Immature natural killer cell (primary cell): ENCODE data around the gene PEX14. TPM values are rescaled to one million over a fixed set of nuclear protein-coding genes. Genes with fewer than 3 reads are reported as not detected.
A peak's percentile ranks its signal among the peaks of the same experiment; 100 is the strongest.

Experiments
- DNase-seq, 3 donors: peaks; one replicate each; pipeline ENCODE4 v3.0.0; 2022; ENCODE audit warnings: mixed read lengths in 1 of 3
- H3K27ac Mint-ChIP-seq, 6 donors: one replicate each; pipeline ENCODE4 v1.8.0; 2020; ENCODE audit warnings: mixed read lengths in 6 of 6, mild to moderate bottlenecking in 5 of 6, inconsistent platforms in 4 of 6, moderate library complexity in 3 of 6
- H3K27me3 Mint-ChIP-seq, 3 donors: one replicate each; pipeline ENCODE4 v1.8.0; 2020 to 2021; ENCODE audit warnings: low read depth in 3 of 3, mild to moderate bottlenecking in 3 of 3, mixed read lengths in 3 of 3, moderate library complexity in 3 of 3, inconsistent platforms in 1 of 3
- H3K36me3 Mint-ChIP-seq, 3 donors: one replicate each; pipeline ENCODE4 v1.8.0; 2020; ENCODE audit warnings: mixed read lengths in 3 of 3, inconsistent platforms in 2 of 3, mild to moderate bottlenecking in 2 of 3
- H3K4me1 Mint-ChIP-seq, 2 donors: one replicate each; pipeline ENCODE4 v1.8.0; 2020; ENCODE audit warnings: inconsistent platforms in 2 of 2, mild to moderate bottlenecking in 2 of 2, mixed read lengths in 2 of 2, moderate library complexity in 1 of 2
- H3K4me3 Mint-ChIP-seq, 5 donors: one replicate each; pipeline ENCODE4 v1.8.0; 2020; ENCODE audit warnings: mild to moderate bottlenecking in 5 of 5, mixed read lengths in 5 of 5, inconsistent platforms in 3 of 5, moderate library complexity in 3 of 5
- H3K9me3 Mint-ChIP-seq, 6 donors: one replicate each; pipeline ENCODE4 v1.8.0; 2020; ENCODE audit warnings: mild to moderate bottlenecking in 6 of 6, mixed read lengths in 6 of 6, inconsistent platforms in 4 of 6, moderate library complexity in 3 of 6
- polyA plus RNA-seq, 3 donors: library from polyadenylated mRNA; unstranded; fragments of 300-500 nt; fragmentation: Illumina TruSeq; gene quantifications; one replicate each; pipeline ENCODE4 v1.2.3, GENCODE V29; 2021

PEX14 gene
- polyA plus RNA-seq, 3 donors from 2014 or later, result 2.0 to 7.5 (median 4.1) TPM

GRCh38 chr1:10623686-10624145 is 149.0 kb downstream of the PEX14 start:
- no peak overlapping the region for H3K4me3 Mint-ChIP-seq
- H3K9me3 Mint-ChIP-seq, result no peaks in the 10 kb centered on the region
- no peak for DNase-seq
- peak overlapping the region in 1 of 6 donors; percentile 55 for H3K27ac Mint-ChIP-seq
- no peaks in the 10 kb centered on the region for H3K27me3 Mint-ChIP-seq
- H3K4me1 Mint-ChIP-seq, result no peaks in the 10 kb centered on the region
- H3K36me3 Mint-ChIP-seq, result peaks cover 6 to 11% (median 8%) of the 10 kb centered on the region in 3 donors

GRCh38 chr1:10624256-10625050 is 149.7 kb downstream of the PEX14 start:
- Mint-ChIP-seq H3K27me3 (peaks cover 0 to 2% (median 0%) of the 10 kb centered on the region in 3 donors), H3K4me3 (no peak overlapping the region), H3K9me3 (no peaks in the 10 kb centered on the region), H3K36me3 (peaks cover 6 to 11% (median 8%) of the 10 kb centered on the region in 3 donors), H3K27ac (no peak overlapping the region), H3K4me1 (no peaks in the 10 kb centered on the region)
- no peak for DNase-seq

GRCh38 chr1:10625076-10625475 is 150.3 kb downstream of the PEX14 start:
- H3K36me3 Mint-ChIP-seq, result peaks cover 6 to 11% (median 8%) of the 10 kb centered on the region in 3 donors
- H3K4me3 Mint-ChIP-seq, result no peak overlapping the region
- H3K9me3 Mint-ChIP-seq, result no peaks in the 10 kb centered on the region
- H3K27ac Mint-ChIP-seq, result no peak overlapping the region
- DNase-seq, result no peak
- no peaks in the 10 kb centered on the region for H3K4me1 Mint-ChIP-seq
- H3K27me3 Mint-ChIP-seq, result peaks cover 0 to 2% (median 0%) of the 10 kb centered on the region in 3 donors

- no peaks in the 10 kb centered on the region for H3K9me3 Mint-ChIP-seq
- H3K36me3 Mint-ChIP-seq, result peaks cover 6 to 11% (median 8%) of the 10 kb centered on the region in 3 donors
Measured at GRCh38 chr1:10625554-10625953, 150.8 kb downstream of the PEX14 start.

GRCh38 chr1:10626131-10626731 is 151.5 kb downstream of the PEX14 start:
- H3K36me3 Mint-ChIP-seq, result peaks cover 6 to 11% (median 8%) of the 10 kb centered on the region in 3 donors
- no peaks in the 10 kb centered on the region for H3K9me3 Mint-ChIP-seq
- peaks cover 0 to 2% (median 0%) of the 10 kb centered on the region in 3 donors for H3K27me3 Mint-ChIP-seq
- no peak overlapping the region for H3K27ac Mint-ChIP-seq
- H3K4me3 Mint-ChIP-seq, result no peak overlapping the region
- no peak for DNase-seq
- H3K4me1 Mint-ChIP-seq, result no peaks in the 10 kb centered on the region

More at GRCh38 chr1:10625554-10625953, 150.8 kb downstream of the PEX14 start:
- peaks cover 0 to 2% (median 0%) of the 10 kb centered on the region in 3 donors for H3K27me3 Mint-ChIP-seq
- DNase-seq, result no peak
- no peaks in the 10 kb centered on the region for H3K4me1 Mint-ChIP-seq
- no peak overlapping the region for H3K27ac Mint-ChIP-seq
- H3K4me3 Mint-ChIP-seq, result no peak overlapping the region

- H3K4me1 Mint-ChIP-seq, result no peaks in the 10 kb centered on the region
- H3K27ac Mint-ChIP-seq, result no peak overlapping the region
- H3K9me3 Mint-ChIP-seq, result no peaks in the 10 kb centered on the region
- H3K4me3 Mint-ChIP-seq, result no peak overlapping the region
- no peak for DNase-seq
- peaks cover 6 to 11% (median 8%) of the 10 kb centered on the region in 3 donors for H3K36me3 Mint-ChIP-seq
- H3K27me3 Mint-ChIP-seq, result peaks cover 0 to 2% (median 0%) of the 10 kb centered on the region in 3 donors
Measured at GRCh38 chr1:10626791-10627410, 152.2 kb downstream of the PEX14 start.

GRCh38 chr1:10628685-10629084 is 153.9 kb downstream of the PEX14 start:
- H3K4me1 Mint-ChIP-seq, result no peaks in the 10 kb centered on the region
- H3K27ac Mint-ChIP-seq, result peak overlapping the region in 2 of 6 donors; percentile 59 to 67
- no peaks in the 10 kb centered on the region for H3K9me3 Mint-ChIP-seq
- peaks cover 4 to 7% (median 6%) of the 10 kb centered on the region in 3 donors for H3K36me3 Mint-ChIP-seq
- H3K27me3 Mint-ChIP-seq, result peaks cover 0 to 2% (median 0%) of the 10 kb centered on the region in 3 donors
- H3K4me3 Mint-ChIP-seq, result no peak overlapping the region
- no peak for DNase-seq

- H3K4me3 Mint-ChIP-seq, result no peak overlapping the region
- no peaks in the 10 kb centered on the region for H3K9me3 Mint-ChIP-seq
- peaks cover 0 to 4% (median 3%) of the 10 kb centered on the region in 3 donors for H3K36me3 Mint-ChIP-seq
- H3K27me3 Mint-ChIP-seq, result peaks cover 0 to 2% (median 0%) of the 10 kb centered on the region in 3 donors
- no peaks in the 10 kb centered on the region for H3K4me1 Mint-ChIP-seq
- no peak for DNase-seq
- no peak overlapping the region for H3K27ac Mint-ChIP-seq
Measured at GRCh38 chr1:10629091-10629815, 154.5 kb downstream of the PEX14 start.

- Mint-ChIP-seq H3K27ac (no peak overlapping the region), H3K4me1 (no peaks in the 10 kb centered on the region), H3K9me3 (no peaks in the 10 kb centered on the region), H3K27me3 (peaks cover 0 to 2% (median 0%) of the 10 kb centered on the region in 3 donors), H3K36me3 (peaks cover 0 to 4% (median 0%) of the 10 kb centered on the region in 3 donors), H3K4me3 (no peak overlapping the region)
- no peak for DNase-seq
Measured at GRCh38 chr1:10629816-10630571, 155.2 kb downstream of the PEX14 start.

- Mint-ChIP-seq H3K4me3 (no peak overlapping the region), H3K27me3 (peaks cover 0 to 4% (median 2%) of the 10 kb centered on the region in 3 donors), H3K4me1 (no peaks in the 10 kb centered on the region), H3K27ac (no peak overlapping the region), H3K36me3 (peaks cover 0 to 4% (median 0%) of the 10 kb centered on the region in 3 donors), H3K9me3 (no peaks in the 10 kb centered on the region)
- no peak for DNase-seq
Measured at GRCh38 chr1:10630661-10631120, 155.9 kb downstream of the PEX14 start.

GRCh38 chr1:10631121-10631810 is 156.5 kb downstream of the PEX14 start:
- H3K36me3 Mint-ChIP-seq, result peaks cover 0 to 4% (median 0%) of the 10 kb centered on the region in 3 donors

GRCh38 chr1:10631811-10632593 is 157.3 kb downstream of the PEX14 start:
- Mint-ChIP-seq H3K27ac (no peak overlapping the region), H3K4me3 (no peak overlapping the region), H3K9me3 (no peaks in the 10 kb centered on the region), H3K36me3 (peaks cover 0 to 5% (median 0%) of the 10 kb centered on the region in 3 donors), H3K4me1 (no peaks in the 10 kb centered on the region), H3K27me3 (peaks cover 0 to 5% (median 2%) of the 10 kb centered on the region in 3 donors)
- DNase-seq, result no peak

More at GRCh38 chr1:10631121-10631810, 156.5 kb downstream of the PEX14 start:
- H3K27ac Mint-ChIP-seq, result no peak overlapping the region
- no peaks in the 10 kb centered on the region for H3K9me3 Mint-ChIP-seq
- peaks cover 0 to 5% (median 2%) of the 10 kb centered on the region in 3 donors for H3K27me3 Mint-ChIP-seq
- no peak for DNase-seq
- no peaks in the 10 kb centered on the region for H3K4me1 Mint-ChIP-seq
- H3K4me3 Mint-ChIP-seq, result no peak overlapping the region
